ENCODE results near the gene CADM3. TPM values are rescaled to one million over a fixed set of nuclear protein-coding genes. Genes with fewer than 3 reads are reported as not detected.

Gene CADM3
- total RNA-seq, 1 experiment from 2014 or later, result not detected

DNA sequence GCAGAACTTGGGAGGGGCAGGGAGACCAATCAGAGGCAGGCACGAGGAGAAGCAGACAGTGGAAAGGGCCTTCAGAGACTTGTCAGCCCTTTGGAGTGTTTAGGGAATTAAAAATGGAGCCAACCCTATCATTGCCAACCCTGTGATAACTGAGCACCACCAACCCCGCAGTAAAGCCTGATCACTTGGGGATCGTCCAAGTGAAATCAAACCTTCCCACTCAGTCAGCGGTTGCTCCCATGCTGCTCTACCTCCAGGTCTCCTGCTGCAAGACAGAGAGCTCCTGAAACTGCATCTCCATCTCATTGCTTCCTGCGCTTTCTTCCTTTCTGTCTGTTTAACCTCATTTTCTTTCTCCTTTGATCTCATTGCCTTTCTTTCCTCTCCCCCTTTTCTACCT is 28.5 kb downstream of the CADM3 start:
- Histone ChIP-seq H3K4me1 (no peaks in the 10 kb centered on the region), H3K36me3 (ENCODE audit: control insufficient read depth, insufficient read depth, low read length) (no peaks in the 10 kb centered on the region), H3K27me3 (replicated peaks; ENCODE audit: control insufficient read depth, insufficient read depth, low read length) (peaks cover 1% of the 10 kb centered on the region; the same call in 1 of the 2 replicates), H3K4me3 (ENCODE audit: low read depth, low read length) (no peak overlapping the region), H3K9me3 (no peaks in the 10 kb centered on the region)
- Mint-ChIP-seq H3K36me3 (ENCODE audit: insufficient read depth, unreplicated experiment) (no peaks in the 10 kb centered on the region), H3K27ac (ENCODE audit: unreplicated experiment) (no peak overlapping the region), H3K27me3 (ENCODE audit: insufficient read depth, unreplicated experiment) (peaks cover 28% of the 10 kb centered on the region), H3K9me3 (ENCODE audit: unreplicated experiment) (no peaks in the 10 kb centered on the region), H3K4me3 (ENCODE audit: unreplicated experiment) (no peak overlapping the region), H3K4me1 (ENCODE audit: low read depth, unreplicated experiment) (no peaks in the 10 kb centered on the region)
- BruUV-seq (replicated peaks), result no TSS peak
- ChIA-PET POLR2A (no interaction called here), CTCF (no interaction called here)
- no peak for DNase-seq
- intact Hi-C loops (cut with micrococcal nuclease; ENCODE audit: unreplicated experiment), result no loop called here
- TF ChIP-seq, protein P1, sequence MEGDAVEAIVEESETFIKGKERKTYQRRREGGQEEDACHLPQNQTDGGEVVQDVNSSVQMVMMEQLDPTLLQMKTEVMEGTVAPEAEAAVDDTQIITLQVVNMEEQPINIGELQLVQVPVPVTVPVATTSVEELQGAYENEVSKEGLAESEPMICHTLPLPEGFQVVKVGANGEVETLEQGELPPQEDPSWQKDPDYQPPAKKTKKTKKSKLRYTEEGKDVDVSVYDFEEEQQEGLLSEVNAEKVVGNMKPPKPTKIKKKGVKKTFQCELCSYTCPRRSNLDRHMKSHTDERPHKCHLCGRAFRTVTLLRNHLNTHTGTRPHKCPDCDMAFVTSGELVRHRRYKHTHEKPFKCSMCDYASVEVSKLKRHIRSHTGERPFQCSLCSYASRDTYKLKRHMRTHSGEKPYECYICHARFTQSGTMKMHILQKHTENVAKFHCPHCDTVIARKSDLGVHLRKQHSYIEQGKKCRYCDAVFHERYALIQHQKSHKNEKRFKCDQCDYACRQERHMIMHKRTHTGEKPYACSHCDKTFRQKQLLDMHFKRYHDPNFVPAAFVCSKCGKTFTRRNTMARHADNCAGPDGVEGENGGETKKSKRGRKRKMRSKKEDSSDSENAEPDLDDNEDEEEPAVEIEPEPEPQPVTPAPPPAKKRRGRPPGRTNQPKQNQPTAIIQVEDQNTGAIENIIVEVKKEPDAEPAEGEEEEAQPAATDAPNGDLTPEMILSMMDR (IDR thresholded peaks at IDR 0.05; ENCODE audit: insufficient read depth in 1 of 2, low read depth in 1 of 2, low read length in 1 of 2, severe bottlenecking in 1 of 2, unreplicated experiment in 1 of 2), result no peak

DNA sequence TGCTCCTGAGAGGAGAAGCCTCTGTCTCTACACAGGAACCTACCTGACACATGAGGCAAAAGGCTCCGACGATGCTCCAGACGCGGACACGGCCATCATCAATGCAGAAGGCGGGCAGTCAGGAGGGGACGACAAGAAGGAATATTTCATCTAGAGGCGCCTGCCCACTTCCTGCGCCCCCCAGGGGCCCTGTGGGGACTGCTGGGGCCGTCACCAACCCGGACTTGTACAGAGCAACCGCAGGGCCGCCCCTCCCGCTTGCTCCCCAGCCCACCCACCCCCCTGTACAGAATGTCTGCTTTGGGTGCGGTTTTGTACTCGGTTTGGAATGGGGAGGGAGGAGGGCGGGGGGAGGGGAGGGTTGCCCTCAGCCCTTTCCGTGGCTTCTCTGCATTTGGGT is 29.4 kb downstream of the CADM3 start:
- POLR2A ChIA-PET, result no interaction called here
- TF ChIP-seq, protein P1 (IDR thresholded peaks at IDR 0.05; ENCODE audit: insufficient read depth in 1 of 2, low read depth in 1 of 2, low read length in 1 of 2, severe bottlenecking in 1 of 2, unreplicated experiment in 1 of 2), result no peak
- no peak overlapping the region for H3K4me3 Mint-ChIP-seq (ENCODE audit: unreplicated experiment)
- peaks cover 1% of the 10 kb centered on the region; the same call in 1 of the 2 replicates for H3K27me3 ChIP-seq (replicated peaks; ENCODE audit: control insufficient read depth, insufficient read depth, low read length)
- CTCF ChIA-PET, result no interaction called here
- H3K4me3 ChIP-seq (ENCODE audit: low read depth, low read length), result no peak overlapping the region
- peaks cover 36% of the 10 kb centered on the region for H3K27me3 Mint-ChIP-seq (ENCODE audit: insufficient read depth, unreplicated experiment)
- intact Hi-C loops (cut with micrococcal nuclease; ENCODE audit: unreplicated experiment), result no loop called here
- DNase-seq, result no peak
- no peaks in the 10 kb centered on the region for H3K9me3 Mint-ChIP-seq (ENCODE audit: unreplicated experiment)
- no peaks in the 10 kb centered on the region for H3K36me3 ChIP-seq (ENCODE audit: control insufficient read depth, insufficient read depth, low read length)
- H3K4me1 Mint-ChIP-seq (ENCODE audit: low read depth, unreplicated experiment), result no peaks in the 10 kb centered on the region
- H3K27ac Mint-ChIP-seq (ENCODE audit: unreplicated experiment), result no peak overlapping the region
- no peaks in the 10 kb centered on the region for H3K4me1 ChIP-seq
- no TSS peak for BruUV-seq (replicated peaks)
- no peaks in the 10 kb centered on the region for H3K9me3 ChIP-seq
- no peaks in the 10 kb centered on the region for H3K36me3 Mint-ChIP-seq (ENCODE audit: insufficient read depth, unreplicated experiment)

DNA sequence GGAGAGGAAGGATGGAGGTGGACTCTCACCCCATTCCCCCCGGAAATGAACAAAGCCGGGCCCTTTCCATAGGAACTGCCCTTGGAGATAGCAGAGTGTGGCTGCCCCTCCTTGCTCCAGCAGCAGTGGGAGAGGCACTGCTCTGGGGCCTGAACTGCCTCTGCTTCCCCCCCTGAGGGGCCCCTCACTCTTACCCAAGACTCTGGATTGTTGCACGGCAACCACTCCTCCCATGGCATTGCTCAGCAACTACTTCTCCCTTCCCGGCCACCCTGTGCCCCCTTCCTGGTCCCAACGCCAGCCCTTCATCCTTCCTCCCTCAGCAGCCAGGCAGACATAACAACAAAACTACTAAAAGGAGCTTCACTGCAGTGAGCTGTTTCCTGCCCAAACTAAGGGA is 30.2 kb downstream of the CADM3 start:
- CTCF ChIA-PET, result no interaction called here

More for the DNA sequence above, 30.2 kb downstream of the CADM3 start:
- H3K4me1 Mint-ChIP-seq (ENCODE audit: low read depth, unreplicated experiment), result no peaks in the 10 kb centered on the region
- H3K27ac Mint-ChIP-seq (ENCODE audit: unreplicated experiment), result no peak overlapping the region
- no TSS peak for BruUV-seq (replicated peaks)
- TF ChIP-seq, protein P1 (IDR thresholded peaks at IDR 0.05; ENCODE audit: insufficient read depth in 1 of 2, low read depth in 1 of 2, low read length in 1 of 2, severe bottlenecking in 1 of 2, unreplicated experiment in 1 of 2), result no peak
- H3K27me3 Mint-ChIP-seq (ENCODE audit: insufficient read depth, unreplicated experiment), result peaks cover 38% of the 10 kb centered on the region
- DNase-seq, result no peak
- H3K9me3 Mint-ChIP-seq (ENCODE audit: unreplicated experiment), result no peaks in the 10 kb centered on the region
- no peaks in the 10 kb centered on the region for H3K4me1 ChIP-seq
- H3K27me3 ChIP-seq (replicated peaks; ENCODE audit: control insufficient read depth, insufficient read depth, low read length), result peaks cover 1% of the 10 kb centered on the region; the same call in 1 of the 2 replicates
- no peaks in the 10 kb centered on the region for H3K36me3 ChIP-seq (ENCODE audit: control insufficient read depth, insufficient read depth, low read length)
- H3K9me3 ChIP-seq, result no peaks in the 10 kb centered on the region
- H3K36me3 Mint-ChIP-seq (ENCODE audit: insufficient read depth, unreplicated experiment), result no peaks in the 10 kb centered on the region
- POLR2A ChIA-PET, result no interaction called here
- intact Hi-C loops (cut with micrococcal nuclease; ENCODE audit: unreplicated experiment), result no loop called here
- no peak overlapping the region for H3K4me3 Mint-ChIP-seq (ENCODE audit: unreplicated experiment)
- no peak overlapping the region for H3K4me3 ChIP-seq (ENCODE audit: low read depth, low read length)
